ENCODE data around the gene NOTCH2NLA.
"Not testable (repeated sequence)": the region's sequence is repeated elsewhere in the genome, so short reads cannot be mapped to it uniquely, and the experiment has no call there.

DNA sequence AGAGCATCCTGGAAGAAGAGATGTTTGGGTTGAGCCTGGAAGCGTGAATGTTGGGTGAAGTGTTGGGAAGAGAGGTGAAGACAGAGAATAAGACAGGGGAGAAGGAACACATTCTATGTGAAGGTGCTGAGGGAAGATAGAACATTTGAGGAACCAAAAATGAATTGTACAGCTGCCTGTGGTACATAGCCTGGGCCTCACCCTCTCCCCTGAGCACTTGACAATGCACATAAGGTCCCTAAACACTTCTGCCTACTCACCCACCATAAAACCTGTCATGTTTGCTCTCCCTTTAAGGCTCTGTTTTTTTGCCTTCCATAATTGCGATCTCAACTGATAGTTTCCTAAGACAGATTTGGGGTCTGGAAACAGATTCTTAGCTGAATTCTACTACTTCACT is 43.2 kb upstream of the NOTCH2NLA start:
- not testable (repeated sequence) for TF ChIP-seq POLR2A, POLR2AphosphoS5 (IDR thresholded peaks at IDR 0.05; ENCODE audit: low read depth, low read length)

All from GM12892 (cell line).